Fibroblast of the aortic adventitia (primary cell): ENCODE data around the gene DTD2. TPM values are rescaled to one million over a fixed set of nuclear protein-coding genes. Genes with fewer than 3 reads are reported as not detected.

ENCODE experiments used
- DNase-seq: peaks from one replicate; pipeline ENCODE4 v3.0.0-alpha.2; 2010; ENCODE audit warnings: low read depth
- H3K4me3 ChIP-seq: 2 replicates; pipeline ENCODE4 v1.5.1; 2011; ENCODE audit warnings: low read depth, mild to moderate bottlenecking, control low read depth, low read length, moderate library complexity
- CTCF ChIP-seq: IDR thresholded peaks from 2 replicates; pipeline ENCODE4 v1.5.1; 2011; ENCODE audit warnings: mild to moderate bottlenecking, low read length, control low read depth, inconsistent platforms; ENCODE audit not compliant: insufficient read depth
- total RNA-seq: library from RNA; depleted of rRNA; stranded (reverse); fragments of >200 nt; gene quantifications from 2 replicates; pipeline ENCODE4 v1.2.3, GENCODE V29; 2012; ENCODE audit warnings: low replicate concordance

The DTD2 gene
- total RNA-seq, 1 donor, result 44.6 TPM

- no peak for DNase-seq
- TF ChIP-seq CTCF, result no peak
- H3K4me3 ChIP-seq, result no peak overlapping the region
Observed at GRCh38 chr14:31408421-31408820, 48.9 kb downstream of the DTD2 start.

- TF ChIP-seq CTCF, result no peak
- DNase-seq, result no peak
Observed at GRCh38 chr14:31405599-31406232, 51.6 kb downstream of the DTD2 start.

GRCh38 chr14:31405106-31405505 lies 52.2 kb downstream of the DTD2 start:
- no peak overlapping the region for H3K4me3 ChIP-seq
- TF ChIP-seq CTCF, result no peak
- no peak for DNase-seq

More at GRCh38 chr14:31405599-31406232, 51.6 kb downstream of the DTD2 start:
- no peak overlapping the region for H3K4me3 ChIP-seq

GRCh38 chr14:31403707-31404106 lies 53.6 kb downstream of the DTD2 start:
- no peak for DNase-seq
- no peak for TF ChIP-seq CTCF
- H3K4me3 ChIP-seq, result no peak overlapping the region

GRCh38 chr14:31402764-31403439 lies 54.4 kb downstream of the DTD2 start:
- no peak for DNase-seq
- no peak for TF ChIP-seq CTCF
- no peak overlapping the region for H3K4me3 ChIP-seq

GRCh38 chr14:31401369-31401932 lies 55.9 kb downstream of the DTD2 start:
- no peak for TF ChIP-seq CTCF
- no peak for DNase-seq
- H3K4me3 ChIP-seq, result no peak overlapping the region
